GM12878 (cell line): ENCODE data around the gene RCOR1. TPM values are rescaled to one million over a fixed set of nuclear protein-coding genes. Genes with fewer than 3 reads are reported as not detected.

Experiments used
- BHLHE40 ChIP-seq, 2 experiments: fragments of 450-650 bp in 1 of 2; IDR thresholded peaks; 2 replicates each; pipeline ENCODE4 v1.6.1; 2011 to 2017; ENCODE audit warnings: low read depth in 2 of 2, borderline replicate concordance in 1 of 2, improper control_type of control experiment in 1 of 2, low read length in 1 of 2, mild to moderate bottlenecking in 1 of 2
- BRCA1 ChIP-seq: IDR thresholded peaks from 2 replicates; pipeline ENCODE4 v1.6.1; 2011; ENCODE audit warnings: low read depth, low read length, improper control_type of control experiment
- CBX3 ChIP-seq: fragments of 200-600 bp; sonication (generic); IDR thresholded peaks from 2 replicates; pipeline ENCODE4 v1.6.1; 2016; ENCODE audit warnings: low read depth, borderline replicate concordance
- DPF2 ChIP-seq: fragments of 450-650 bp; IDR thresholded peaks from 2 replicates; pipeline ENCODE4 v1.6.1; 2017; ENCODE audit warnings: mild to moderate bottlenecking
- HCFC1 ChIP-seq: fragments of 150-350 bp; IDR thresholded peaks from 2 replicates; pipeline ENCODE4 v1.6.1; 2014; ENCODE audit warnings: low read length
- JUND ChIP-seq: IDR thresholded peaks from 2 replicates; pipeline ENCODE4 v1.6.1; 2012; ENCODE audit warnings: low read depth, mild to moderate bottlenecking, low read length, improper control_type of control experiment, moderate library complexity
- KAT2A ChIP-seq: conservative IDR thresholded peaks from 2 replicates; pipeline ENCODE4 v1.6.1; 2011; ENCODE audit warnings: low read depth, low read length; ENCODE audit not compliant: control insufficient read depth
- KDM1A ChIP-seq: fragments of 200-600 bp; sonication (generic); IDR thresholded peaks from 2 replicates; pipeline ENCODE4 v1.6.1; 2016; ENCODE audit warnings: borderline replicate concordance
- NBN ChIP-seq: fragments of 450-650 bp; IDR thresholded peaks from 2 replicates; pipeline ENCODE4 v1.6.1; 2016
- NFXL1 ChIP-seq: fragments of 450-650 bp; IDR thresholded peaks from 2 replicates; pipeline ENCODE4 v1.6.1; 2017; ENCODE audit warnings: antibody characterized with exemption, mild to moderate bottlenecking, borderline replicate concordance
- NR2C1 ChIP-seq: fragments of 450-650 bp; IDR thresholded peaks from 2 replicates; pipeline ENCODE4 v1.6.1; 2017; ENCODE audit warnings: antibody characterized with exemption, mild to moderate bottlenecking, moderate library complexity
- POU2F2 ChIP-seq: IDR thresholded peaks from 3 replicates; pipeline ENCODE4 v1.6.1; 2011; ENCODE audit warnings: low read depth, mild to moderate bottlenecking, low read length, borderline replicate concordance
- SREBF1 ChIP-seq: IDR thresholded peaks from 2 replicates; pipeline ENCODE4 v1.6.1; 2012; ENCODE audit warnings: mild to moderate bottlenecking, low read length
- TARDBP ChIP-seq: IDR thresholded peaks from 2 replicates; pipeline ENCODE4 v1.6.1; 2016; ENCODE audit warnings: borderline replicate concordance
- ZNF24 ChIP-seq: fragments of 450-650 bp; IDR thresholded peaks from 2 replicates; pipeline ENCODE4 v1.6.1; 2017; ENCODE audit warnings: antibody characterized with exemption, mild to moderate bottlenecking
- ZZZ3 ChIP-seq: IDR thresholded peaks from 2 replicates; pipeline ENCODE4 v1.6.1; 2011; ENCODE audit warnings: low read depth; ENCODE audit not compliant: control insufficient read depth, insufficient read length
- polyA plus RNA-seq, 11 experiments: library from polyadenylated mRNA; depleted of rRNA in 4 of 11; unstranded in 6 of 11; stranded (reverse) in 5 of 11; fragments of >200 nt; fragmentation: Nextera tagmentation in 4 of 11; fragmentation: Illumina TruSeq in 1 of 11; extraction: Ambion mirVana in 4 of 11; extraction: Trizol in 1 of 11; gene quantifications; 1 replicate in 1 of 11; 2 replicates in 10 of 11; pipeline versions ENCODE4 v1.2.1 to v1.2.3, GENCODE V29; 2011 to 2016; ENCODE audit warnings: inconsistent platforms in 2 of 11, missing spikeins in 2 of 11, low read depth in 1 of 11
- total RNA-seq, 4 experiments: library from RNA; depleted of rRNA in 3 of 4; stranded (reverse); fragments of >200 nt in 3 of 4; fragmentation: Illumina TruSeq in 1 of 4; extraction: Trizol in 1 of 4; gene quantifications; 2 replicates each; pipeline versions ENCODE4 v1.2.1 to v1.2.3, GENCODE V29; 2013 to 2021
- TF ChIP-seq, protein P1 (sequence below): fragments of 450-650 bp; formaldehyde crosslinking; IDR thresholded peaks from 2 replicates; pipeline ENCODE4 v1.4.0; 2022; ENCODE audit warnings: mild to moderate bottlenecking, moderate library complexity
- TF ChIP-seq, protein P2 (sequence below): fragments of 450-650 bp; formaldehyde crosslinking; IDR thresholded peaks from 2 replicates; pipeline ENCODE4 v1.5.0; 2022; ENCODE audit warnings: mild to moderate bottlenecking, missing genetic modification characterization
- TF ChIP-seq, protein P3 (sequence below): fragments of 450-650 bp; IDR thresholded peaks from 2 replicates; pipeline ENCODE4 v1.6.1; 2017; ENCODE audit warnings: mild to moderate bottlenecking, moderate library complexity

Gene RCOR1
- total and polyA plus RNA-seq, 10 of the 15 experiments (the other 5 are each of a cell fraction or from before 2014, with no cell fraction given) = 1.6 to 12.2 (median 4.4) TPM

DNA sequence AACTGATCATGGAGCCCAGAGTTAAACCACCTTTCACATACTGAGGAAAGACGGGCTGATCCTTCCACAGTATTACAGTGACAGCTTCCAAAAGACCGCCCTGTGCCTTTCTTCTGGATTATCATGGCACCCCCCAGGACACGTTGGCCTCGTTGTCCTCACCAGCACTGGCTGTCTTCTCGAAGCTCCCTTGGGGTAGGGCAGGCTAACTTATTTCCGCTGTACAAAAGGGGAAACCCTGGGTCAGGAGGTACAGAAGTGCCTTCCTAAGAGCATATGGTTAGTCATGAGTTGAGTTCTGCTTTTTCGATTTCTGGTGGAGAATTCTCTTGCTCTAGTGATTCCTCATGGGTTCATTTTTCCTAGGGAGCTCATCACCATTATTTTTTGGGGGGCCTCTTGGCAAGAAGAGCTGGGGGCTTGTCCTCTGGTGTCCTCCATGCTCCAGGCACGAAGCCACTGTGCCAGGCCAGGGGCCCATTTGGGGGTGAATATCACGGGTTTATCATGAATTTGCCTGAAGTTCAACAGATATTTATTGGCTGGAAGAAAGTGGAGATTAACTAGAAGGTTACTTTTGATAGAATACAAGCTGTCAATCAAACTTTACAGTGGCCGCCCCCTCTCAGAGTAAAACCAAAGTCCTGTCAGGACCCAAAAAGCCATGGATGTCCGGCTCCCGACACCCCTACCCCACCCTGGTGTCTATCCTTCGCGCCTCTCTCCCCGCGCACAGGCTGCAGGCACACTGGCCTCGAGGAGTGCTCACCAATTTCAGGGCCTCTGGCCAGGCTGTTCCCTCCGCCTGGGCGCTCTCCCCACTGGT, 176.0 kb downstream of the RCOR1 start (continued):
- no peak for TF ChIP-seq HCFC1
- no peak for TF ChIP-seq CBX3
- no peak for TF ChIP-seq NR2C1
- TF ChIP-seq, protein P1, sequence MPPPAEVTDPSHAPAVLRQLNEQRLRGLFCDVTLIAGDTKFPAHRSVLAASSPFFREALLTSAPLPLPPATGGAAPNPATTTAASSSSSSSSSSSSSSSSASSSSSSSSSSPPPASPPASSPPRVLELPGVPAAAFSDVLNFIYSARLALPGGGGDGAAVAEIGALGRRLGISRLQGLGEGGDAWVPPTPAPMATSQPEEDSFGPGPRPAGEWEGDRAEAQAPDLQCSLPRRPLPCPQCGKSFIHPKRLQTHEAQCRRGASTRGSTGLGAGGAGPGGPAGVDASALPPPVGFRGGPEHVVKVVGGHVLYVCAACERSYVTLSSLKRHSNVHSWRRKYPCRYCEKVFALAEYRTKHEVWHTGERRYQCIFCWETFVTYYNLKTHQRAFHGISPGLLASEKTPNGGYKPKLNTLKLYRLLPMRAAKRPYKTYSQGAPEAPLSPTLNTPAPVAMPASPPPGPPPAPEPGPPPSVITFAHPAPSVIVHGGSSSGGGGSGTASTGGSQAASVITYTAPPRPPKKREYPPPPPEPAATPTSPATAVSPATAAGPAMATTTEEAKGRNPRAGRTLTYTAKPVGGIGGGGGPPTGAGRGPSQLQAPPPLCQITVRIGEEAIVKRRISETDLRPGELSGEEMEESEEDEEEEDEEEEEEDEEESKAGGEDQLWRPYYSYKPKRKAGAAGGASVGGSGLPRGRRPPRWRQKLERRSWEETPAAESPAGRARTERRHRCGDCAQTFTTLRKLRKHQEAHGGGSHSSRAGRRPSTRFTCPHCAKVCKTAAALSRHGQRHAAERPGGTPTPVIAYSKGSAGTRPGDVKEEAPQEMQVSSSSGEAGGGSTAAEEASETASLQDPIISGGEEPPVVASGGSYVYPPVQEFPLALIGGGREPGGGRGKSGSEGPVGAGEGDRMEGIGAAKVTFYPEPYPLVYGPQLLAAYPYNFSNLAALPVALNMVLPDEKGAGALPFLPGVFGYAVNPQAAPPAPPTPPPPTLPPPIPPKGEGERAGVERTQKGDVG (CRISPR knock-in tag) = peak; percentile 76; the same call in 1 of the 2 replicates
- TF ChIP-seq NFXL1 = no peak
- TF ChIP-seq, protein P2, sequence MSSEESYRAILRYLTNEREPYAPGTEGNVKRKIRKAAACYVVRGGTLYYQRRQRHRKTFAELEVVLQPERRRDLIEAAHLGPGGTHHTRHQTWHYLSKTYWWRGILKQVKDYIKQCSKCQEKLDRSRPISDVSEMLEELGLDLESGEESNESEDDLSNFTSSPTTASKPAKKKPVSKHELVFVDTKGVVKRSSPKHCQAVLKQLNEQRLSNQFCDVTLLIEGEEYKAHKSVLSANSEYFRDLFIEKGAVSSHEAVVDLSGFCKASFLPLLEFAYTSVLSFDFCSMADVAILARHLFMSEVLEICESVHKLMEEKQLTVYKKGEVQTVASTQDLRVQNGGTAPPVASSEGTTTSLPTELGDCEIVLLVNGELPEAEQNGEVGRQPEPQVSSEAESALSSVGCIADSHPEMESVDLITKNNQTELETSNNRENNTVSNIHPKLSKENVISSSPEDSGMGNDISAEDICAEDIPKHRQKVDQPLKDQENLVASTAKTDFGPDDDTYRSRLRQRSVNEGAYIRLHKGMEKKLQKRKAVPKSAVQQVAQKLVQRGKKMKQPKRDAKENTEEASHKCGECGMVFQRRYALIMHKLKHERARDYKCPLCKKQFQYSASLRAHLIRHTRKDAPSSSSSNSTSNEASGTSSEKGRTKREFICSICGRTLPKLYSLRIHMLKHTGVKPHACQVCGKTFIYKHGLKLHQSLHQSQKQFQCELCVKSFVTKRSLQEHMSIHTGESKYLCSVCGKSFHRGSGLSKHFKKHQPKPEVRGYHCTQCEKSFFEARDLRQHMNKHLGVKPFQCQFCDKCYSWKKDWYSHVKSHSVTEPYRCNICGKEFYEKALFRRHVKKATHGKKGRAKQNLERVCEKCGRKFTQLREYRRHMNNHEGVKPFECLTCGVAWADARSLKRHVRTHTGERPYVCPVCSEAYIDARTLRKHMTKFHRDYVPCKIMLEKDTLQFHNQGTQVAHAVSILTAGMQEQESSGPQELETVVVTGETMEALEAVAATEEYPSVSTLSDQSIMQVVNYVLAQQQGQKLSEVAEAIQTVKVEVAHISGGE = no peak
- no peak for TF ChIP-seq SREBF1
- no peak for TF ChIP-seq KAT2A
- TF ChIP-seq BRCA1 = no peak
- TF ChIP-seq KDM1A = no peak
- TF ChIP-seq POU2F2 = no peak; the same call in 2 of the 3 replicates
- TF ChIP-seq JUND = no peak
- TF ChIP-seq, protein P3, sequence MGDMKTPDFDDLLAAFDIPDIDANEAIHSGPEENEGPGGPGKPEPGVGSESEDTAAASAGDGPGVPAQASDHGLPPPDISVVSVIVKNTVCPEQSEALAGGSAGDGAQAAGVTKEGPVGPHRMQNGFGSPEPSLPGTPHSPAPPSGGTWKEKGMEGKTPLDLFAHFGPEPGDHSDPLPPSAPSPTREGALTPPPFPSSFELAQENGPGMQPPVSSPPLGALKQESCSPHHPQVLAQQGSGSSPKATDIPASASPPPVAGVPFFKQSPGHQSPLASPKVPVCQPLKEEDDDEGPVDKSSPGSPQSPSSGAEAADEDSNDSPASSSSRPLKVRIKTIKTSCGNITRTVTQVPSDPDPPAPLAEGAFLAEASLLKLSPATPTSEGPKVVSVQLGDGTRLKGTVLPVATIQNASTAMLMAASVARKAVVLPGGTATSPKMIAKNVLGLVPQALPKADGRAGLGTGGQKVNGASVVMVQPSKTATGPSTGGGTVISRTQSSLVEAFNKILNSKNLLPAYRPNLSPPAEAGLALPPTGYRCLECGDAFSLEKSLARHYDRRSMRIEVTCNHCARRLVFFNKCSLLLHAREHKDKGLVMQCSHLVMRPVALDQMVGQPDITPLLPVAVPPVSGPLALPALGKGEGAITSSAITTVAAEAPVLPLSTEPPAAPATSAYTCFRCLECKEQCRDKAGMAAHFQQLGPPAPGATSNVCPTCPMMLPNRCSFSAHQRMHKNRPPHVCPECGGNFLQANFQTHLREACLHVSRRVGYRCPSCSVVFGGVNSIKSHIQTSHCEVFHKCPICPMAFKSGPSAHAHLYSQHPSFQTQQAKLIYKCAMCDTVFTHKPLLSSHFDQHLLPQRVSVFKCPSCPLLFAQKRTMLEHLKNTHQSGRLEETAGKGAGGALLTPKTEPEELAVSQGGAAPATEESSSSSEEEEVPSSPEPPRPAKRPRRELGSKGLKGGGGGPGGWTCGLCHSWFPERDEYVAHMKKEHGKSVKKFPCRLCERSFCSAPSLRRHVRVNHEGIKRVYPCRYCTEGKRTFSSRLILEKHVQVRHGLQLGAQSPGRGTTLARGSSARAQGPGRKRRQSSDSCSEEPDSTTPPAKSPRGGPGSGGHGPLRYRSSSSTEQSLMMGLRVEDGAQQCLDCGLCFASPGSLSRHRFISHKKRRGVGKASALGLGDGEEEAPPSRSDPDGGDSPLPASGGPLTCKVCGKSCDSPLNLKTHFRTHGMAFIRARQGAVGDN = peak; percentile 100
- TF ChIP-seq DPF2 = peak; percentile 29; the same call in 1 of the 2 replicates
- TF ChIP-seq NBN = peak; percentile 64; the same call in 1 of the 2 replicates
- TF ChIP-seq ZZZ3 = no peak
- TF ChIP-seq TARDBP = no peak
- TF ChIP-seq BHLHE40 (IDR thresholded peaks at IDR 0.05; ENCODE audit: borderline replicate concordance in 1 of 2, low read depth in 2 of 2, low read length in 1 of 2) = peak; percentile 48 to 58; a peak in 3 of 4 replicates
- peak; percentile 55; the same call in 1 of the 2 replicates for TF ChIP-seq ZNF24
